ENCODE measurements around the gene ALKAL2. TPM values are rescaled to one million over a fixed set of nuclear protein-coding genes. Genes with fewer than 3 reads are reported as not detected.

ALKAL2 gene
- total and polyA plus RNA-seq, 2 of the 13 experiments (the other 11 are each of a cell fraction or from before 2014, with no cell fraction given), result 0.22 to 1.7 TPM

DNA sequence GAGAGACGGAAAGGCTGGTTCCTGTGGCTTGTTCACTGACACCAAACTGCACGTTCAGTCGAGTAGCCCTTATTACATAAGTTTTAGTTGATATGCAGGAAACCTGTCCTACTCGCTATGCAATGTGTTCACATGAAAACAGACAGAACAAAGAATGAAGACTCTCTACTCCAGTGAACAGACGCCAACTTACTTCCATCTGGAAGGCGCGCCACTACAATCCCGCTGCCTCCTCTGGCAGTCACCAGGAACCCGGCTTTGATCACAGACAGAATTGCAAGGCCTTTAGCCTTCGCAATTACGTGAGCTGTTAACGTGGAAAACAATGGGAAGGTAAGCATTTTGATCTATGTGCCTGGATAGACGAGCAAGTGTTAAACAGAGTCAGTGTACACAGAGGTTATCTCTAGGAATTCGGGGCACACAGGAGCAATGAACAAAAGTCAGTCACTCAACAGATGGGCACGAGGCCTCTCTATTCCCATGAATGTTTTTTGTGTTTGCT is 38.3 kb downstream of the ALKAL2 start (continued):
- TF ChIP-seq MAFF (IDR thresholded peaks at IDR 0.05; ENCODE audit: low read depth, low read length) (peak; percentile 24; the same call in 1 of the 2 replicates), RAD21 (CRISPR knock-in tag; IDR thresholded peaks at IDR 0.05) (no peak), HDAC1 (CRISPR knock-in tag; IDR thresholded peaks at IDR 0.05) (peak; percentile 85), HOXA7 (CRISPR knock-in tag; IDR thresholded peaks at IDR 0.05) (peak; percentile 42; the same call in 1 of the 2 replicates), ZSCAN20 (CRISPR knock-in tag; IDR thresholded peaks at IDR 0.05; ENCODE audit: borderline replicate concordance) (no peak), NR2C2 (CRISPR knock-in tag; IDR thresholded peaks at IDR 0.05; ENCODE audit: borderline replicate concordance) (peak; percentile 38; the same call in 1 of the 2 replicates), ZNF367 (CRISPR knock-in tag; IDR thresholded peaks at IDR 0.05; ENCODE audit: borderline replicate concordance) (no peak), HNRNPUL1 (IDR thresholded peaks at IDR 0.05; ENCODE audit: low read depth, low read length) (no peak), ZNF607 (CRISPR knock-in tag; IDR thresholded peaks at IDR 0.05; ENCODE audit: borderline replicate concordance) (peak; percentile 83; the same call in 1 of the 2 replicates), ZNF598 (CRISPR knock-in tag; IDR thresholded peaks at IDR 0.05; ENCODE audit: borderline replicate concordance) (no peak), RFX5 (IDR thresholded peaks at IDR 0.05; ENCODE audit: low read depth, low read length) (no peak), EZH2 (conservative IDR thresholded peaks at IDR 0.05; ENCODE audit: low read depth, low read length) (no peak), HNF4A (CRISPR knock-in tag; IDR thresholded peaks at IDR 0.05) (peak; percentile 91), SMARCE1 (IDR thresholded peaks at IDR 0.05; ENCODE audit: borderline replicate concordance) (no peak), JUN (CRISPR knock-in tag; IDR thresholded peaks at IDR 0.05) (peak; percentile 83; the same call in 1 of the 2 replicates)
- TF ChIP-seq, protein P1, sequence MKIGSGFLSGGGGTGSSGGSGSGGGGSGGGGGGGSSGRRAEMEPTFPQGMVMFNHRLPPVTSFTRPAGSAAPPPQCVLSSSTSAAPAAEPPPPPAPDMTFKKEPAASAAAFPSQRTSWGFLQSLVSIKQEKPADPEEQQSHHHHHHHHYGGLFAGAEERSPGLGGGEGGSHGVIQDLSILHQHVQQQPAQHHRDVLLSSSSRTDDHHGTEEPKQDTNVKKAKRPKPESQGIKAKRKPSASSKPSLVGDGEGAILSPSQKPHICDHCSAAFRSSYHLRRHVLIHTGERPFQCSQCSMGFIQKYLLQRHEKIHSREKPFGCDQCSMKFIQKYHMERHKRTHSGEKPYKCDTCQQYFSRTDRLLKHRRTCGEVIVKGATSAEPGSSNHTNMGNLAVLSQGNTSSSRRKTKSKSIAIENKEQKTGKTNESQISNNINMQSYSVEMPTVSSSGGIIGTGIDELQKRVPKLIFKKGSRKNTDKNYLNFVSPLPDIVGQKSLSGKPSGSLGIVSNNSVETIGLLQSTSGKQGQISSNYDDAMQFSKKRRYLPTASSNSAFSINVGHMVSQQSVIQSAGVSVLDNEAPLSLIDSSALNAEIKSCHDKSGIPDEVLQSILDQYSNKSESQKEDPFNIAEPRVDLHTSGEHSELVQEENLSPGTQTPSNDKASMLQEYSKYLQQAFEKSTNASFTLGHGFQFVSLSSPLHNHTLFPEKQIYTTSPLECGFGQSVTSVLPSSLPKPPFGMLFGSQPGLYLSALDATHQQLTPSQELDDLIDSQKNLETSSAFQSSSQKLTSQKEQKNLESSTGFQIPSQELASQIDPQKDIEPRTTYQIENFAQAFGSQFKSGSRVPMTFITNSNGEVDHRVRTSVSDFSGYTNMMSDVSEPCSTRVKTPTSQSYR (CRISPR knock-in tag; IDR thresholded peaks at IDR 0.05; ENCODE audit: borderline replicate concordance), result peak; percentile 67; the same call in 1 of the 2 replicates
- TF ChIP-seq, protein P2, sequence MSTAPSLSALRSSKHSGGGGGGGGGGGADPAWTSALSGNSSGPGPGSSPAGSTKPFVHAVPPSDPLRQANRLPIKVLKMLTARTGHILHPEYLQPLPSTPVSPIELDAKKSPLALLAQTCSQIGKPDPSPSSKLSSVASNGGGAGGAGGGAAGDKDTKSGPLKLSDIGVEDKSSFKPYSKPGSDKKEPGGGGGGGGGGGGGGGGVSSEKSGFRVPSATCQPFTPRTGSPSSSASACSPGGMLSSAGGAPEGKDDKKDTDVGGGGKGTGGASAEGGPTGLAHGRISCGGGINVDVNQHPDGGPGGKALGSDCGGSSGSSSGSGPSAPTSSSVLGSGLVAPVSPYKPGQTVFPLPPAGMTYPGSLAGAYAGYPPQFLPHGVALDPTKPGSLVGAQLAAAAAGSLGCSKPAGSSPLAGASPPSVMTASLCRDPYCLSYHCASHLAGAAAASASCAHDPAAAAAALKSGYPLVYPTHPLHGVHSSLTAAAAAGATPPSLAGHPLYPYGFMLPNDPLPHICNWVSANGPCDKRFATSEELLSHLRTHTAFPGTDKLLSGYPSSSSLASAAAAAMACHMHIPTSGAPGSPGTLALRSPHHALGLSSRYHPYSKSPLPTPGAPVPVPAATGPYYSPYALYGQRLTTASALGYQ (CRISPR knock-in tag; IDR thresholded peaks at IDR 0.05), result peak; percentile 97
- TF ChIP-seq, protein P3, sequence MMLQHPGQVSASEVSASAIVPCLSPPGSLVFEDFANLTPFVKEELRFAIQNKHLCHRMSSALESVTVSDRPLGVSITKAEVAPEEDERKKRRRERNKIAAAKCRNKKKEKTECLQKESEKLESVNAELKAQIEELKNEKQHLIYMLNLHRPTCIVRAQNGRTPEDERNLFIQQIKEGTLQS (CRISPR knock-in tag; IDR thresholded peaks at IDR 0.05), result no peak
- TF ChIP-seq, protein P4, sequence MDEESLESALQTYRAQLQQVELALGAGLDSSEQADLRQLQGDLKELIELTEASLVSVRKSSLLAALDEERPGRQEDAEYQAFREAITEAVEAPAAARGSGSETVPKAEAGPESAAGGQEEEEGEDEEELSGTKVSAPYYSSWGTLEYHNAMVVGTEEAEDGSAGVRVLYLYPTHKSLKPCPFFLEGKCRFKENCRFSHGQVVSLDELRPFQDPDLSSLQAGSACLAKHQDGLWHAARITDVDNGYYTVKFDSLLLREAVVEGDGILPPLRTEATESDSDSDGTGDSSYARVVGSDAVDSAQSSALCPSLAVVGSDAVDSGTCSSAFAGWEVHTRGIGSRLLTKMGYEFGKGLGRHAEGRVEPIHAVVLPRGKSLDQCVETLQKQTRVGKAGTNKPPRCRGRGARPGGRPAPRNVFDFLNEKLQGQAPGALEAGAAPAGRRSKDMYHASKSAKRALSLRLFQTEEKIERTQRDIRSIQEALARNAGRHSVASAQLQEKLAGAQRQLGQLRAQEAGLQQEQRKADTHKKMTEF (CRISPR knock-in tag; IDR thresholded peaks at IDR 0.05), result peak; percentile 92
- TF ChIP-seq, protein P5, sequence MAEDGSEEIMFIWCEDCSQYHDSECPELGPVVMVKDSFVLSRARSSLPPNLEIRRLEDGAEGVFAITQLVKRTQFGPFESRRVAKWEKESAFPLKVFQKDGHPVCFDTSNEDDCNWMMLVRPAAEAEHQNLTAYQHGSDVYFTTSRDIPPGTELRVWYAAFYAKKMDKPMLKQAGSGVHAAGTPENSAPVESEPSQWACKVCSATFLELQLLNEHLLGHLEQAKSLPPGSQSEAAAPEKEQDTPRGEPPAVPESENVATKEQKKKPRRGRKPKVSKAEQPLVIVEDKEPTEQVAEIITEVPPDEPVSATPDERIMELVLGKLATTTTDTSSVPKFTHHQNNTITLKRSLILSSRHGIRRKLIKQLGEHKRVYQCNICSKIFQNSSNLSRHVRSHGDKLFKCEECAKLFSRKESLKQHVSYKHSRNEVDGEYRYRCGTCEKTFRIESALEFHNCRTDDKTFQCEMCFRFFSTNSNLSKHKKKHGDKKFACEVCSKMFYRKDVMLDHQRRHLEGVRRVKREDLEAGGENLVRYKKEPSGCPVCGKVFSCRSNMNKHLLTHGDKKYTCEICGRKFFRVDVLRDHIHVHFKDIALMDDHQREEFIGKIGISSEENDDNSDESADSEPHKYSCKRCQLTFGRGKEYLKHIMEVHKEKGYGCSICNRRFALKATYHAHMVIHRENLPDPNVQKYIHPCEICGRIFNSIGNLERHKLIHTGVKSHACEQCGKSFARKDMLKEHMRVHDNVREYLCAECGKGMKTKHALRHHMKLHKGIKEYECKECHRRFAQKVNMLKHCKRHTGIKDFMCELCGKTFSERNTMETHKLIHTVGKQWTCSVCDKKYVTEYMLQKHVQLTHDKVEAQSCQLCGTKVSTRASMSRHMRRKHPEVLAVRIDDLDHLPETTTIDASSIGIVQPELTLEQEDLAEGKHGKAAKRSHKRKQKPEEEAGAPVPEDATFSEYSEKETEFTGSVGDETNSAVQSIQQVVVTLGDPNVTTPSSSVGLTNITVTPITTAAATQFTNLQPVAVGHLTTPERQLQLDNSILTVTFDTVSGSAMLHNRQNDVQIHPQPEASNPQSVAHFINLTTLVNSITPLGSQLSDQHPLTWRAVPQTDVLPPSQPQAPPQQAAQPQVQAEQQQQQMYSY (CRISPR knock-in tag; IDR thresholded peaks at IDR 0.05), result no peak

Data from HepG2 (cell line).